ENCODE data around the gene MAVS. TPM values are rescaled to one million over a fixed set of nuclear protein-coding genes. Genes with fewer than 3 reads are reported as not detected.

MAVS gene
- total RNA-seq, 1 experiment from 2014 or later: 23.4 TPM

- H3K4me1 Mint-ChIP-seq: peaks cover 5% of the 10 kb centered on the region; the same call in 1 of the 2 replicates
- CTCF ChIA-PET: no interaction called here
- H3K27me3 Mint-ChIP-seq (ENCODE audit: low read depth): no peaks in the 10 kb centered on the region
- ATAC-seq: no peak
- POLR2A ChIA-PET: interaction anchor here (0.6 kb wide), 1 partner anchor 27 kb away, joined by 7 read pairs; no protein-coding TSS in a partner anchor
- no peaks in the 10 kb centered on the region for H3K9me3 Mint-ChIP-seq
- no peak for DNase-seq (ENCODE audit: low spot score)
- no peak overlapping the region for H3K27ac Mint-ChIP-seq
- H3K36me3 Mint-ChIP-seq: peaks cover 76% of the 10 kb centered on the region
- no peak overlapping the region for H3K4me3 Mint-ChIP-seq
- TF ChIP-seq CREB1 (CRISPR knock-in tag; IDR thresholded peaks at IDR 0.05) (no peak), ZNF425 (CRISPR knock-in tag; conservative IDR thresholded peaks at IDR 0.05) (no peak), ZNF396 (CRISPR knock-in tag; IDR thresholded peaks at IDR 0.05; ENCODE audit: borderline replicate concordance) (no peak), GABPB1 (CRISPR knock-in tag; IDR thresholded peaks at IDR 0.05) (no peak), ZNF121 (CRISPR knock-in tag; IDR thresholded peaks at IDR 0.05) (no peak), ELF4 (CRISPR knock-in tag; IDR thresholded peaks at IDR 0.05; ENCODE audit: low read depth) (no peak), ERG (CRISPR knock-in tag; IDR thresholded peaks at IDR 0.05) (no peak)
- TF ChIP-seq, protein P1, sequence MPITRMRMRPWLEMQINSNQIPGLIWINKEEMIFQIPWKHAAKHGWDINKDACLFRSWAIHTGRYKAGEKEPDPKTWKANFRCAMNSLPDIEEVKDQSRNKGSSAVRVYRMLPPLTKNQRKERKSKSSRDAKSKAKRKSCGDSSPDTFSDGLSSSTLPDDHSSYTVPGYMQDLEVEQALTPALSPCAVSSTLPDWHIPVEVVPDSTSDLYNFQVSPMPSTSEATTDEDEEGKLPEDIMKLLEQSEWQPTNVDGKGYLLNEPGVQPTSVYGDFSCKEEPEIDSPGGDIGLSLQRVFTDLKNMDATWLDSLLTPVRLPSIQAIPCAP (CRISPR knock-in tag; IDR thresholded peaks at IDR 0.05): no peak
Measured at GRCh38 chr20:3919352-3919751, 72.7 kb downstream of the MAVS start.

DNA sequence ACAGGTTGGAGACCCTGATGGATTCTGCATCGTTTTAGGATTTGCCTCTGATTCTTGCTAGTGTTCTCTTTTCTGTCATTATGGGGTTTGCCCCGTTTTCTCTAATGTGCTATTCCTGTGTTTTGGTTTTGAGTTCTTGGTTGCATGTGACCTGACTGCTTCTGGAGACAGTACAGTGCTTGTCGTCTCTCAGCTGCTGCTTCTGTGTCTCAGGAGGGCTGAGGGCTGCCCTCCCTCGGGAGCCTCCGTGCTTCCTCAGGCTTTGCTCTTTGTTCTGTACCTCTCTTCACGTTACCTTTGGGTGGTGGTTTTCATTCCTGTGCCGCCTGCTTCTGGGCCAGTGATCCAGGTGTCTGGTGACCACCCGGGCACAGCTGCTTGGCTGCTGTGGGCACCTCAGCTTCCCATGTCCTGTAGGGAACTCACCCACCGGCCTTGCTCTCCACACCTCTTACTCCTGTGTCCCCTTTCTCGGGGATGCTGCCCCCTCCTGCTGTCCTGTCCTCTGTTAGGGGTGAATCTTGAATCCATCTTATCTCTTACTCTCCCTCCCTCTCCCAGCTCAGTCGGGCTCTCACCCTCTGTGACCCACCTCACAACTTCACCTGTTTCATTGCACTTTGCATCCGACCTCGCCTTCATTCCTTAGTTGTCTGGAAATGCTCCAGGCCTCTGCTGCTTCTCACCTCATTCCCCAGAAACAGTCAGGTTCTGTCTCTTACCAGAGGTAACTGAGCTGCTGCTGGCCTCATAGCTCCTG, 75.8 kb downstream of the MAVS start:
- POLR2A ChIA-PET: interaction anchor here (0.5 kb wide), 2 partner anchors 12 to 45 kb away, joined by 3 to 10 read pairs; no protein-coding TSS in a partner anchor
- Mint-ChIP-seq H3K4me1 (peaks cover 24% of the 10 kb centered on the region), H3K4me3 (no peak overlapping the region), H3K9me3 (no peaks in the 10 kb centered on the region), H3K27me3 (ENCODE audit: low read depth) (no peaks in the 10 kb centered on the region), H3K27ac (peak overlapping the region; percentile 82), H3K36me3 (peaks cover 54% of the 10 kb centered on the region)
- CTCF ChIA-PET: interaction anchor here (1.1 kb wide), 1 partner anchor 150 kb away, joined by 6 read pairs; no protein-coding TSS in a partner anchor
- TF ChIP-seq ERG (CRISPR knock-in tag; IDR thresholded peaks at IDR 0.05) (no peak), PREB (CRISPR knock-in tag; IDR thresholded peaks at IDR 0.05; ENCODE audit: borderline replicate concordance) (0 out of 2 replicates have a peak, but pooled peaks have one; percentile 23), AFF4 (CRISPR knock-in tag; IDR thresholded peaks at IDR 0.05; ENCODE audit: borderline replicate concordance) (no peak)
- ATAC-seq: no peak
- no peak for DNase-seq (ENCODE audit: low spot score)
